Keratinocyte (primary cell): ENCODE results near the gene IFNL2. TPM values are rescaled to one million over a fixed set of nuclear protein-coding genes. Genes with fewer than 3 reads are reported as not detected.

Experiments
- DNase-seq: peaks from one replicate; pipeline ENCODE4 v3.0.0-alpha.2; 2011; ENCODE audit warnings: low read depth, missing footprints, low spot score
- FAIRE-seq: peaks from 2 replicates; lab custom pipeline; 2011; peaks lifted over from hg19 to GRCh38; lab: Jason Lieb, UNC
- H2AFZ ChIP-seq: 2 replicates; pipeline ENCODE4 v1.6.0; 2012; ENCODE audit warnings: low read length, control low read depth, inconsistent platforms; ENCODE audit not compliant: control insufficient read depth
- H3K27ac ChIP-seq: 2 replicates; pipeline ENCODE4 v1.5.1; 2011; ENCODE audit warnings: low read length; ENCODE audit not compliant: control insufficient read depth, insufficient read depth
- H3K27me3 ChIP-seq: 3 replicates; pipeline ENCODE4 v1.6.0; 2011; ENCODE audit warnings: low read length; ENCODE audit not compliant: control insufficient read depth, insufficient read depth; ENCODE audit errors: extremely low read depth
- H3K36me3 ChIP-seq, 2 experiments: 2 replicates in 1 of 2; 3 replicates in 1 of 2; pipeline ENCODE4 v1.5.1; 2011; ENCODE audit warnings: low read length in 2 of 2, mild to moderate bottlenecking in 1 of 2; ENCODE audit not compliant: control insufficient read depth in 2 of 2, insufficient read depth in 2 of 2; ENCODE audit errors: extremely low read depth in 1 of 2
- H3K4me1 ChIP-seq: 3 replicates; pipeline ENCODE4 v1.5.1; 2011; ENCODE audit warnings: low read length; ENCODE audit not compliant: control insufficient read depth, insufficient read depth; ENCODE audit errors: extremely low read depth
- H3K4me2 ChIP-seq: 3 replicates; pipeline ENCODE4 v1.6.0; 2011; ENCODE audit warnings: low read depth, low read length; ENCODE audit not compliant: control insufficient read depth, insufficient read depth; ENCODE audit errors: extremely low read depth
- H3K4me3 ChIP-seq, 3 experiments: fragments of 200-600 bp in 1 of 3; sonication (generic) in 1 of 3; 2 replicates in 2 of 3; 3 replicates in 1 of 3; pipeline ENCODE4 v1.5.1; 2011 to 2016; ENCODE audit warnings: low read length in 3 of 3, mild to moderate bottlenecking in 3 of 3, control low read depth in 2 of 3, inconsistent platforms in 1 of 3, low read depth in 1 of 3, mixed read lengths in 1 of 3, mixed run types in 1 of 3, moderate library complexity in 1 of 3; ENCODE audit not compliant: control insufficient read depth in 2 of 3, insufficient read depth in 2 of 3; ENCODE audit errors: extremely low read depth in 1 of 3
- H3K79me2 ChIP-seq: 2 replicates; pipeline ENCODE4 v1.6.0; 2012; ENCODE audit warnings: low read length; ENCODE audit not compliant: control insufficient read depth, insufficient read depth
- H3K9ac ChIP-seq: 3 replicates; pipeline ENCODE4 v1.6.0; 2011; ENCODE audit warnings: low read length; ENCODE audit not compliant: control insufficient read depth, insufficient read depth; ENCODE audit errors: extremely low read depth
- H3K9me1 ChIP-seq: 3 replicates; pipeline ENCODE4 v1.6.0; 2011; ENCODE audit warnings: low read length; ENCODE audit not compliant: control insufficient read depth, insufficient read depth; ENCODE audit errors: extremely low read depth
- H3K9me3 ChIP-seq: 2 replicates; pipeline ENCODE4 v1.5.1; 2012; ENCODE audit warnings: low read depth, low read length; ENCODE audit not compliant: control insufficient read depth
- H4K20me1 ChIP-seq: 3 replicates; pipeline ENCODE4 v1.6.0; 2011; ENCODE audit warnings: low read length; ENCODE audit not compliant: control insufficient read depth, insufficient read depth; ENCODE audit errors: extremely low read depth
- CTCF ChIP-seq, 3 experiments: IDR thresholded peaks in 1 of 3; conservative IDR thresholded peaks in 1 of 3; optimal IDR thresholded peaks in 1 of 3; 2 replicates in 2 of 3; 3 replicates in 1 of 3; pipeline versions ENCODE3 to v1.5.1; 2011; ENCODE audit warnings: low read length in 3 of 3, mild to moderate bottlenecking in 3 of 3, moderate library complexity in 2 of 3, control low read depth in 1 of 3, inconsistent platforms in 1 of 3; ENCODE audit not compliant: insufficient read depth in 2 of 3; ENCODE audit errors: extremely low read depth in 1 of 3
- EZH2 ChIP-seq: IDR thresholded peaks from one replicate; pipeline ENCODE4 v1.6.1; 2012; ENCODE audit warnings: inconsistent platforms, mild to moderate bottlenecking, low read length, moderate library complexity
- dilution Hi-C: fragments of 300-500 bp; cut with MboI; formaldehyde crosslinking; loops from one replicate; pipeline ENCODE4 v1.7.0; 2020; ENCODE audit warnings: low sequenced_read_pairs; ENCODE audit not compliant: extremely low pct_ligation_motif_present
- polyA plus RNA-seq, 5 experiments: library from polyadenylated mRNA; depleted of rRNA in 3 of 5; stranded (reverse) in 3 of 5; stranded (forward) in 1 of 5; unstranded in 1 of 5; fragments of >200 nt; gene quantifications; 1 replicate in 1 of 5; 2 replicates in 3 of 5; 3 replicates in 1 of 5; pipeline versions ENCODE4 v1.2.1 to v1.2.3, GENCODE V29; 2011 to 2012; ENCODE audit warnings: missing spikeins in 2 of 5, low read depth in 1 of 5, low replicate concordance in 1 of 5

IFNL2 gene
- polyA plus RNA-seq, 1 donor (not counting 4 experiments of a cell fraction or from before 2014, with no cell fraction given): not detected

- H3K9me3 ChIP-seq: no peaks in the 10 kb centered on the region
- no peak overlapping the region for H3K4me3 ChIP-seq
- H4K20me1 ChIP-seq: peaks cover 3% of the 10 kb centered on the region
- no peak for TF ChIP-seq CTCF (optimal IDR thresholded peaks at IDR 0.05 in 1 of 3, IDR thresholded peaks at IDR 0.05 in 1 of 3, conservative IDR thresholded peaks at IDR 0.05 in 1 of 3; ENCODE audit: extremely low read depth in 1 of 3, insufficient read depth in 2 of 3, low read length in 3 of 3)
- no peak for TF ChIP-seq EZH2
- dilution Hi-C loops: no loop called here
- no peaks in the 10 kb centered on the region for H3K4me1 ChIP-seq
- H3K9me1 ChIP-seq: no peaks in the 10 kb centered on the region
- FAIRE-seq (no peak), DNase-seq (no peak)
- no peaks in the 10 kb centered on the region for H3K79me2 ChIP-seq
- peaks cover 11% of the 10 kb centered on the region for H3K27me3 ChIP-seq
- H3K36me3 ChIP-seq: no peaks in the 10 kb centered on the region
- no peak overlapping the region for H2AFZ ChIP-seq
- H3K27ac ChIP-seq: no peak overlapping the region
- H3K4me2 ChIP-seq: no peak overlapping the region
- H3K9ac ChIP-seq: no peak overlapping the region
Observed at GRCh38 chr19:39315933-39316332, 47.7 kb downstream of the IFNL2 start.

GRCh38 chr19:39316627-39317321, 48.6 kb downstream of the IFNL2 start:
- no peak overlapping the region for H3K4me2 ChIP-seq
- FAIRE-seq (no peak), DNase-seq (no peak)
- no peak overlapping the region for H3K4me3 ChIP-seq
- no peaks in the 10 kb centered on the region for H3K79me2 ChIP-seq
- peaks cover 3% of the 10 kb centered on the region for H4K20me1 ChIP-seq
- H3K27me3 ChIP-seq: peaks cover 19% of the 10 kb centered on the region
- H3K9ac ChIP-seq: no peak overlapping the region
- no peaks in the 10 kb centered on the region for H3K9me3 ChIP-seq
- H3K9me1 ChIP-seq: no peaks in the 10 kb centered on the region
- H3K36me3 ChIP-seq: no peaks in the 10 kb centered on the region
- TF ChIP-seq CTCF (optimal IDR thresholded peaks at IDR 0.05 in 1 of 3, IDR thresholded peaks at IDR 0.05 in 1 of 3, conservative IDR thresholded peaks at IDR 0.05 in 1 of 3; ENCODE audit: extremely low read depth in 1 of 3, insufficient read depth in 2 of 3, low read length in 3 of 3): no peak
- no peak for TF ChIP-seq EZH2
- no peak overlapping the region for H3K27ac ChIP-seq
- dilution Hi-C loops: no loop called here
- no peak overlapping the region for H2AFZ ChIP-seq
- no peaks in the 10 kb centered on the region for H3K4me1 ChIP-seq
